HEK293 (cell line): Measurements from ENCODE around the gene CLDN34.

Source experiments
- CTCF ChIA-PET: fragments of 350-600 bp; formaldehyde crosslinking; extraction: SDS; loops from one replicate; lab custom pipeline; 2021; ENCODE audit warnings: antibody characterized with exemption; lab: Yijun Ruan, JAX
- POLR2A ChIA-PET: fragments of 300-600 bp; formaldehyde crosslinking; extraction: SDS; loops from one replicate; lab custom pipeline; 2020; ENCODE audit warnings: antibody characterized with exemption, inconsistent platforms; lab: Yijun Ruan, JAX
- H3K27ac ChIP-seq: fragments of 200-500 bp; sonication (Bioruptor generic); 2 replicates; pipeline ENCODE4 v1.5.1; 2014; ENCODE audit warnings: low read depth, low read length, control low read depth, inconsistent platforms; ENCODE audit errors: extremely low read depth
- H3K36me3 ChIP-seq, 2 experiments: fragments of 200-500 bp in 1 of 2; sonication (Bioruptor generic) in 1 of 2; 1 replicate in 1 of 2; 2 replicates in 1 of 2; pipeline ENCODE4 v1.5.1; 2014 to 2017; ENCODE audit warnings: inconsistent platforms in 2 of 2, low read length in 2 of 2; ENCODE audit not compliant: control insufficient read depth in 2 of 2, insufficient read depth in 1 of 2
- H3K4me1 ChIP-seq: fragments of 200-500 bp; sonication (Bioruptor generic); 2 replicates; pipeline ENCODE4 v1.5.1; 2014; ENCODE audit warnings: mild to moderate bottlenecking, low read length, inconsistent platforms; ENCODE audit not compliant: control insufficient read depth, insufficient read depth
- H3K4me3 ChIP-seq: 2 replicates; pipeline ENCODE4 v1.5.1; 2011; ENCODE audit warnings: low read depth, mild to moderate bottlenecking, control low read depth, low read length, moderate library complexity
- H3K9me3 ChIP-seq: fragments of 200-500 bp; sonication (Bioruptor generic); 2 replicates; pipeline ENCODE4 v1.5.1; 2014; ENCODE audit warnings: low read depth, low read length, inconsistent platforms; ENCODE audit not compliant: control insufficient read depth, insufficient read depth
- GLIS2 ChIP-seq: fragments of 450-650 bp; formaldehyde crosslinking; IDR thresholded peaks from 2 replicates; pipeline ENCODE4 v1.5.1; 2016; ENCODE audit warnings: missing biosample characterization, missing genetic modification characterization
- KLF10 ChIP-seq: fragments of 450-650 bp; IDR thresholded peaks from 2 replicates; pipeline ENCODE4 v1.5.1; 2018; ENCODE audit warnings: missing biosample characterization, mild to moderate bottlenecking, missing genetic modification characterization
- SCRT2 ChIP-seq: fragments of 450-650 bp; formaldehyde crosslinking; IDR thresholded peaks from 2 replicates; pipeline ENCODE4 v1.5.1; 2016; ENCODE audit warnings: missing biosample characterization, missing genetic modification characterization
- TCF7L2 ChIP-seq: IDR thresholded peaks from 2 replicates; pipeline ENCODE4 v1.6.1; 2011; ENCODE audit warnings: low read depth, mild to moderate bottlenecking, inconsistent platforms, low read length, moderate library complexity, borderline replicate concordance
- ZBTB21 ChIP-seq: fragments of 450-650 bp; formaldehyde crosslinking; IDR thresholded peaks from 2 replicates; pipeline ENCODE4 v1.5.1; 2017; ENCODE audit warnings: missing biosample characterization, missing genetic modification characterization
- ZFHX2 ChIP-seq: fragments of 450-650 bp; formaldehyde crosslinking; conservative IDR thresholded peaks from 2 replicates; pipeline ENCODE4 v1.5.1; 2016; ENCODE audit warnings: missing biosample characterization, missing genetic modification characterization
- ZNF10 ChIP-seq: fragments of 450-650 bp; formaldehyde crosslinking; IDR thresholded peaks from 2 replicates; pipeline ENCODE4 v1.5.1; 2017; ENCODE audit warnings: missing biosample characterization, missing genetic modification characterization
- ZNF112 ChIP-seq: fragments of 450-650 bp; formaldehyde crosslinking; IDR thresholded peaks from 2 replicates; pipeline ENCODE4 v1.5.0; 2017; ENCODE audit warnings: missing biosample characterization, missing genetic modification characterization
- ZNF146 ChIP-seq: fragments of 450-650 bp; formaldehyde crosslinking; IDR thresholded peaks from 2 replicates; pipeline ENCODE4 v1.5.1; 2016; ENCODE audit warnings: missing biosample characterization, missing genetic modification characterization
- ZNF214 ChIP-seq: fragments of 450-650 bp; formaldehyde crosslinking; IDR thresholded peaks from 2 replicates; pipeline ENCODE4 v1.5.1; 2017; ENCODE audit warnings: missing biosample characterization, mild to moderate bottlenecking, missing genetic modification characterization, borderline replicate concordance
- ZNF24 ChIP-seq: fragments of 450-650 bp; formaldehyde crosslinking; IDR thresholded peaks from 2 replicates; pipeline ENCODE4 v1.5.1; 2016; ENCODE audit warnings: missing biosample characterization, missing genetic modification characterization
- ZNF248 ChIP-seq: fragments of 450-650 bp; formaldehyde crosslinking; IDR thresholded peaks from 2 replicates; pipeline ENCODE4 v1.5.1; 2017; ENCODE audit warnings: missing biosample characterization, missing genetic modification characterization
- ZNF292 ChIP-seq: fragments of 450-650 bp; formaldehyde crosslinking; IDR thresholded peaks from 2 replicates; pipeline ENCODE4 v1.5.1; 2016; ENCODE audit warnings: low read depth, missing biosample characterization, missing genetic modification characterization, borderline replicate concordance
- ZNF335 ChIP-seq: fragments of 450-650 bp; formaldehyde crosslinking; conservative IDR thresholded peaks from 2 replicates; pipeline ENCODE4 v1.5.1; 2016; ENCODE audit warnings: missing biosample characterization, missing genetic modification characterization
- ZNF37A ChIP-seq: fragments of 450-650 bp; IDR thresholded peaks from 2 replicates; pipeline ENCODE4 v1.5.1; 2018; ENCODE audit warnings: missing biosample characterization, missing genetic modification characterization
- ZNF473 ChIP-seq: fragments of 450-650 bp; formaldehyde crosslinking; IDR thresholded peaks from 2 replicates; pipeline ENCODE4 v1.5.1; 2017; ENCODE audit warnings: missing biosample characterization, missing genetic modification characterization
- ZNF510 ChIP-seq: fragments of 450-650 bp; formaldehyde crosslinking; IDR thresholded peaks from 2 replicates; pipeline ENCODE4 v1.5.1; 2018; ENCODE audit warnings: mild to moderate bottlenecking, missing genetic modification characterization, missing biosample characterization; ENCODE audit not compliant: insufficient replicate concordance
- ZNF514 ChIP-seq: fragments of 450-650 bp; formaldehyde crosslinking; IDR thresholded peaks from 2 replicates; pipeline ENCODE4 v1.5.1; 2016; ENCODE audit warnings: missing biosample characterization, missing genetic modification characterization
- ZNF544 ChIP-seq: fragments of 450-650 bp; formaldehyde crosslinking; IDR thresholded peaks from 2 replicates; pipeline ENCODE4 v1.5.0; 2017; ENCODE audit warnings: missing biosample characterization, missing genetic modification characterization
- ZNF707 ChIP-seq: fragments of 450-650 bp; formaldehyde crosslinking; IDR thresholded peaks from 2 replicates; pipeline ENCODE4 v1.5.1; 2016; ENCODE audit warnings: missing biosample characterization, missing genetic modification characterization
- ZXDB ChIP-seq: fragments of 450-650 bp; formaldehyde crosslinking; IDR thresholded peaks from 2 replicates; pipeline ENCODE4 v1.5.1; 2016; ENCODE audit warnings: missing biosample characterization, missing genetic modification characterization
- TF ChIP-seq, protein P1 (sequence below): fragments of 450-650 bp; formaldehyde crosslinking; IDR thresholded peaks from 2 replicates; pipeline ENCODE4 v1.5.1; 2016; ENCODE audit warnings: missing biosample characterization, missing genetic modification characterization, low read depth
- TF ChIP-seq, protein P2 (sequence below): fragments of 450-650 bp; formaldehyde crosslinking; IDR thresholded peaks from 2 replicates; pipeline ENCODE4 v1.5.1; 2016; ENCODE audit warnings: missing biosample characterization, missing genetic modification characterization

CLDN34 gene

DNA sequence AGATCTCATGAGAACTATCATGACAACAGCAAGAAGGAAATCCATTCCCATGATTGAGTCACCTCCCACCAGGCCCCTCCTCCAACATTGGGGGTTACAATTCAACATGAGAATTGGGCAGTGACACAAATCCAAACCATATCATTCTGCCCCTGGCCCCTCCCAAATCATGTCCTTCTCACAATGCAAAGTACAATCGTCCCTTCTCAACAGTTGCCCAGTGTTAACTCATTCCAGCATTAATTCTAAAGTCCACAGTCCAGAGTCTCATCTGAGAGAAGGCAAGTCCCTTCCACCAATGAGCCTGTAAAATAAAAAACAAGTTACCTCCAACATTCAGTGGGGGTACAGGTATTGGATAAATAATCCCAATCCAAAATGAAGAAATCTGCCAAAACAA lies 14.9 kb upstream of the CLDN34 start:
- Histone ChIP-seq H3K27ac (no peak overlapping the region), H3K36me3 (peaks cover 0 to 7% of the 10 kb centered on the region in 2 experiments; a peak in 1 of 3 replicates), H3K9me3 (no peaks in the 10 kb centered on the region), H3K4me1 (no peaks in the 10 kb centered on the region), H3K4me3 (no peak overlapping the region)
- ChIA-PET CTCF (no interaction called here), POLR2A (no interaction called here)
- TF ChIP-seq, protein P1, sequence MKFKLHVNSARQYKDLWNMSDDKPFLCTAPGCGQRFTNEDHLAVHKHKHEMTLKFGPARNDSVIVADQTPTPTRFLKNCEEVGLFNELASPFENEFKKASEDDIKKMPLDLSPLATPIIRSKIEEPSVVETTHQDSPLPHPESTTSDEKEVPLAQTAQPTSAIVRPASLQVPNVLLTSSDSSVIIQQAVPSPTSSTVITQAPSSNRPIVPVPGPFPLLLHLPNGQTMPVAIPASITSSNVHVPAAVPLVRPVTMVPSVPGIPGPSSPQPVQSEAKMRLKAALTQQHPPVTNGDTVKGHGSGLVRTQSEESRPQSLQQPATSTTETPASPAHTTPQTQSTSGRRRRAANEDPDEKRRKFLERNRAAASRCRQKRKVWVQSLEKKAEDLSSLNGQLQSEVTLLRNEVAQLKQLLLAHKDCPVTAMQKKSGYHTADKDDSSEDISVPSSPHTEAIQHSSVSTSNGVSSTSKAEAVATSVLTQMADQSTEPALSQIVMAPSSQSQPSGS (tag by site-specific recombination) = no peak
- no peak for TF ChIP-seq ZBTB21
- no peak for TF ChIP-seq ZNF10 (tag by site-specific recombination)
- TF ChIP-seq TCF7L2 = no peak
- TF ChIP-seq, protein P2, sequence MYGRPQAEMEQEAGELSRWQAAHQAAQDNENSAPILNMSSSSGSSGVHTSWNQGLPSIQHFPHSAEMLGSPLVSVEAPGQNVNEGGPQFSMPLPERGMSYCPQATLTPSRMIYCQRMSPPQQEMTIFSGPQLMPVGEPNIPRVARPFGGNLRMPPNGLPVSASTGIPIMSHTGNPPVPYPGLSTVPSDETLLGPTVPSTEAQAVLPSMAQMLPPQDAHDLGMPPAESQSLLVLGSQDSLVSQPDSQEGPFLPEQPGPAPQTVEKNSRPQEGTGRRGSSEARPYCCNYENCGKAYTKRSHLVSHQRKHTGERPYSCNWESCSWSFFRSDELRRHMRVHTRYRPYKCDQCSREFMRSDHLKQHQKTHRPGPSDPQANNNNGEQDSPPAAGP = no peak
- no peak for TF ChIP-seq ZNF37A (tag by site-specific recombination)
- TF ChIP-seq ZNF214 = no peak
- TF ChIP-seq ZNF335 (tag by site-specific recombination) = no peak
- no peak for TF ChIP-seq SCRT2 (tag by site-specific recombination)
- TF ChIP-seq ZNF292 = no peak
- no peak for TF ChIP-seq ZNF473 (tag by site-specific recombination)
- TF ChIP-seq ZNF112 = no peak
- no peak for TF ChIP-seq ZNF146 (tag by site-specific recombination)
- no peak for TF ChIP-seq ZFHX2
- no peak for TF ChIP-seq ZNF248 (tag by site-specific recombination)
- no peak for TF ChIP-seq ZNF514 (tag by site-specific recombination)
- TF ChIP-seq ZNF510 = no peak
- no peak for TF ChIP-seq ZNF707 (tag by site-specific recombination)

DNA sequence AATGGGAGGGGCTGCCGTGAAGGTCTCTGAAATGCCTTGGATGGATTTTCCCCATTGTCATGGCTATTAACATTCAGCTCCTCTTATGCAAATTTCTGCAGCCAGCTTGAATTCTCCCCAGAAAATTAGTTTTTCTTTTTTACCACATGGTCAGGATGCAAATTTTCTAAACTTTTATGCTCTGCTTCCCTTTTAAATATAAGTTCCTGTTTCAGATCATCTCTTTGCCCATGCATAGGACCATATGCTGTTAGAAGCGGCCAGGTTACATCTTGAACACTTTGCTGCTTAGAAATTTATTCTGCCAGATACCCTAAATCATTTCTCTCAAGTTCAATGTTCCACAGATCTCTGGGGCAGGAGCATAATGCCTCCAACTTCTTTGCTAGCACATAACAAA lies 13.8 kb upstream of the CLDN34 start:
- Histone ChIP-seq H3K9me3 (no peaks in the 10 kb centered on the region), H3K4me1 (no peaks in the 10 kb centered on the region), H3K4me3 (no peak overlapping the region), H3K36me3 (no peaks in the 10 kb centered on the region), H3K27ac (no peak overlapping the region)
- TF ChIP-seq KLF10 (tag by site-specific recombination) (no peak), ZNF24 (tag by site-specific recombination) (no peak)
- ChIA-PET CTCF (no interaction called here), POLR2A (no interaction called here)

DNA sequence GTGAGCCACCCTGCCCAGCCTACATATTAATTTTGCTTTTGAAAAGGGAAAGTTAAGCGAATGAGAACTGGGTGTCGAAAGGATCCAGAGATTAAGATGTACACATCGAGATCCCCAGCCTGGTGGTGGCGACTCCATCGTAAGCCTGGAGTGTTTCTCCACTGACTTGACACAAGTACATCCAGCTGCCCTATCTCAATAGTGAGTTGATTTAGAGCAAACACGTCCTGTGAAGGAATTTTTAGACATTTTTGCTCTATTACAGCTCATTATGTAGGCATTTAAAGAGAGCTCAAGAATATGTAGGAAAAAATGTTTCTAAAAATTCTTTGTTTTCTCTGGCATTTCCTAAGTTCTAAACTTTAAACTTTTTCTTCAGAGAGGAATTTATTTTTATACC lies 11.7 kb upstream of the CLDN34 start:
- CTCF ChIA-PET = interaction anchor here (0.6 kb wide), 1 partner anchor 616 kb away, joined by 3 read pairs; no protein-coding TSS in a partner anchor

More for the DNA sequence above, 11.7 kb upstream of the CLDN34 start:
- Histone ChIP-seq H3K36me3 (no peaks in the 10 kb centered on the region), H3K27ac (no peak overlapping the region), H3K4me1 (no peaks in the 10 kb centered on the region), H3K9me3 (no peaks in the 10 kb centered on the region), H3K4me3 (no peak overlapping the region)
- POLR2A ChIA-PET = no interaction called here
- no peak for TF ChIP-seq ZNF544 (tag by site-specific recombination)
- no peak for TF ChIP-seq ZXDB (tag by site-specific recombination)
- TF ChIP-seq GLIS2 (tag by site-specific recombination) = no peak
